Stimulated activated CD8-positive, alpha-beta memory T cell treated with anti-CD3 and anti-CD28 coated beads, Interleukin-15, amount 100 ng/mL, for 24 hours (primary cell): Measurements from ENCODE around the gene NCAM2.

Experiments
- DNase-seq: peaks from one replicate; pipeline ENCODE4 v3.0.0-alpha.2; 2020; ENCODE audit warnings: low read depth

Gene NCAM2

GRCh38 chr21:20997636-20998455 lies at the start of gene NCAM2:
Gene NCAM2, plus strand, starts transcription at chr21:20998409.
- peak; percentile 25 for DNase-seq

- DNase-seq: no peak
Measured at GRCh38 chr21:20949884-20950283, 48.3 kb upstream of the NCAM2 start.

GRCh38 chr21:20965816-20966215 lies 32.4 kb upstream of the NCAM2 start:
- DNase-seq: no peak

GRCh38 chr21:20968391-20968790 lies 29.8 kb upstream of the NCAM2 start:
- DNase-seq: no peak

- no peak for DNase-seq
Measured at GRCh38 chr21:20970691-20971090, 27.5 kb upstream of the NCAM2 start.

GRCh38 chr21:20971296-20971921 lies 26.8 kb upstream of the NCAM2 start:
- no peak for DNase-seq

GRCh38 chr21:20994790-20995189 lies 3.4 kb upstream of the NCAM2 start:
- DNase-seq: no peak

- DNase-seq: no peak
Measured at GRCh38 chr21:20996421-20997310, 1.5 kb upstream of the NCAM2 start.

GRCh38 chr21:20997311-20997635 lies 936 bp upstream of the NCAM2 start:
- no peak for DNase-seq

GRCh38 chr21:20998456-20998789 lies 214 bp downstream of the NCAM2 start:
- no peak for DNase-seq

GRCh38 chr21:20998886-20999285 lies 677 bp downstream of the NCAM2 start:
- DNase-seq: no peak

- no peak for DNase-seq
Measured at GRCh38 chr21:20999659-21000058, 1.4 kb downstream of the NCAM2 start.

GRCh38 chr21:21000591-21001175 lies 2.5 kb downstream of the NCAM2 start:
- DNase-seq: no peak

- DNase-seq: no peak
Measured at GRCh38 chr21:21001591-21002100, 3.4 kb downstream of the NCAM2 start.

- no peak for DNase-seq
Measured at GRCh38 chr21:21002153-21002552, 3.9 kb downstream of the NCAM2 start.

GRCh38 chr21:21003701-21004100 lies 5.5 kb downstream of the NCAM2 start:
- DNase-seq: no peak

GRCh38 chr21:21007606-21008005 lies 9.4 kb downstream of the NCAM2 start:
- no peak for DNase-seq

- DNase-seq: no peak
Measured at GRCh38 chr21:21010228-21010627, 12.0 kb downstream of the NCAM2 start.

GRCh38 chr21:21010698-21011097 lies 12.5 kb downstream of the NCAM2 start:
- no peak for DNase-seq

- DNase-seq: no peak
Measured at GRCh38 chr21:21018821-21019220, 20.6 kb downstream of the NCAM2 start.

- DNase-seq: no peak
Measured at GRCh38 chr21:21019681-21020080, 21.5 kb downstream of the NCAM2 start.

GRCh38 chr21:21025742-21026141 lies 27.5 kb downstream of the NCAM2 start:
- DNase-seq: no peak
